CD8-positive, alpha-beta memory T cell (primary cell): ENCODE measurements around the gene LRRC75A. TPM values are rescaled to one million over a fixed set of nuclear protein-coding genes. Genes with fewer than 3 reads are reported as not detected.

Experiments used
- CTCF ChIA-PET: fragments of 350-600 bp; sonication (Branson Sonifier 250); formaldehyde crosslinking; loops from one replicate; lab custom pipeline; 2021; ENCODE audit warnings: antibody characterized with exemption; lab: Charles Lee
- POLR2A ChIA-PET: fragments of 350-600 bp; sonication (Branson Sonifier 250); formaldehyde crosslinking; loops from one replicate; lab custom pipeline; 2021; ENCODE audit warnings: antibody characterized with exemption; lab: Charles Lee
- DNase-seq, 5 donors: peaks; one replicate each; pipeline versions ENCODE4 v3.0.0 to v3.0.0-alpha.2; 2020 to 2022; ENCODE audit warnings: mixed read lengths in 1 of 5
- H3K27ac ChIP-seq: one replicate; pipeline ENCODE4 v1.7.0; 2013; ENCODE audit warnings: low read depth, mild to moderate bottlenecking, low read length, moderate library complexity
- H3K27me3 ChIP-seq: 2 replicates; pipeline ENCODE4 v1.7.0; 2013; ENCODE audit warnings: low read length, mild to moderate bottlenecking; ENCODE audit not compliant: insufficient read depth, poor library complexity, severe bottlenecking
- H3K36me3 ChIP-seq: 2 replicates; pipeline ENCODE4 v1.7.0; 2013; ENCODE audit warnings: mild to moderate bottlenecking, low read length, moderate library complexity; ENCODE audit not compliant: insufficient read depth
- H3K4me1 ChIP-seq: 2 replicates; pipeline ENCODE4 v1.7.0; 2013; ENCODE audit warnings: mild to moderate bottlenecking, low read length, moderate library complexity; ENCODE audit not compliant: insufficient read depth
- H3K4me3 ChIP-seq: 2 replicates; pipeline ENCODE4 v1.7.0; 2013; ENCODE audit warnings: mild to moderate bottlenecking, low read length
- H3K9me3 ChIP-seq: 2 replicates; pipeline ENCODE4 v1.7.0; 2013; ENCODE audit warnings: mild to moderate bottlenecking, low read length
- H3K27ac Mint-ChIP-seq, 8 donors: one replicate each; pipeline ENCODE4 v1.8.0; 2020 to 2021; ENCODE audit warnings: mixed read lengths in 8 of 8, mild to moderate bottlenecking in 6 of 8, inconsistent platforms in 3 of 8, moderate library complexity in 3 of 8
- H3K27me3 Mint-ChIP-seq, 2 donors: one replicate each; pipeline ENCODE4 v1.8.0; 2020 to 2021; ENCODE audit warnings: mixed read lengths in 2 of 2, mild to moderate bottlenecking in 1 of 2, moderate library complexity in 1 of 2
- H3K36me3 Mint-ChIP-seq, 3 donors: one replicate each; pipeline ENCODE4 v1.8.0; 2020 to 2021; ENCODE audit warnings: mixed read lengths in 3 of 3, inconsistent platforms in 1 of 3, mild to moderate bottlenecking in 1 of 3
- H3K4me1 Mint-ChIP-seq, 3 donors: one replicate each; pipeline ENCODE4 v1.8.0; 2020 to 2021; ENCODE audit warnings: mixed read lengths in 3 of 3, inconsistent platforms in 1 of 3, mild to moderate bottlenecking in 1 of 3
- H3K4me3 Mint-ChIP-seq, 7 donors: one replicate each; pipeline ENCODE4 v1.8.0; 2020 to 2021; ENCODE audit warnings: mixed read lengths in 7 of 7, mild to moderate bottlenecking in 6 of 7, moderate library complexity in 4 of 7, inconsistent platforms in 2 of 7
- H3K9me3 Mint-ChIP-seq, 5 donors: one replicate each; pipeline ENCODE4 v1.8.0; 2020 to 2022; ENCODE audit warnings: mixed read lengths in 5 of 5, mild to moderate bottlenecking in 3 of 5, moderate library complexity in 2 of 5, inconsistent platforms in 1 of 5
- polyA plus RNA-seq: library from polyadenylated mRNA; unstranded; fragments of 300-500 nt; fragmentation: Illumina TruSeq; gene quantifications from one replicate; pipeline ENCODE4 v1.2.3, GENCODE V29; 2021
- total RNA-seq, 2 experiments: library from RNA; stranded (reverse); gene quantifications; one replicate each; pipeline ENCODE4 v1.2.3, GENCODE V29; 2021

The LRRC75A gene
- total and polyA plus RNA-seq, 3 experiments from 2014 or later, result 2.2 to 4.6 (median 2.6) TPM

DNA sequence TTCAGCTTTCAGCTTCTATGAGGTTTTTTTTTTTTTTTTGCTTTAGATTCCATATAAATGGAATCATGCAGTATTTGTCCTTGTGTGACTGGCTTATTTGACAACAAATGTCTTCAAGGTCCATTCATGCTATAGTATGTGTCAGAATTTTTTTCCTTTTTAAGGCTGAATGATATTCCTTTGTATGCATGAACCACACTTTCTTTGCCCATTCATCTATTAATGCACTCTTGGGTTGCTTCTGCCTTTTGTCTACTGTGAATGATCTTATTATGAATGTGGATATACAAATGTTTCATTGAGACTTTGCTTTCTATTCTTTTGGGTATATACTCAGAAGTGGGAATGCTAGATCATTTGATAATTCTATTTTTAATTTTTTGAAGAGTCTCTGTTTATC is 27.0 kb upstream of the LRRC75A start:
- H3K27me3 ChIP-seq, result peaks cover 6% of the 10 kb centered on the region
- peaks cover 0 to 4% (median 2%) of the 10 kb centered on the region in 3 donors for H3K4me1 Mint-ChIP-seq
- no peaks in the 10 kb centered on the region for H3K36me3 ChIP-seq
- H3K4me3 Mint-ChIP-seq, result no peak overlapping the region
- peaks cover 31 to 66% of the 10 kb centered on the region in 2 donors for H3K27me3 Mint-ChIP-seq
- ChIA-PET POLR2A (interaction anchor here (0.6 kb wide), 2 partner anchors 15 to 509 kb away, joined by 3 to 4 read pairs; no protein-coding TSS in a partner anchor), CTCF (interaction anchor here (1.6 to 5.7 kb wide), 2 partner anchors 65 to 154 kb away, joined by 6 to 54 read pairs; no protein-coding TSS in a partner anchor)
- H3K9me3 ChIP-seq, result no peaks in the 10 kb centered on the region
- H3K27ac Mint-ChIP-seq, result peak overlapping the region in 1 of 8 donors; percentile 30
- no peaks in the 10 kb centered on the region for H3K36me3 Mint-ChIP-seq
- peaks cover 5% of the 10 kb centered on the region for H3K4me1 ChIP-seq
- no peaks in the 10 kb centered on the region for H3K9me3 Mint-ChIP-seq
- H3K27ac ChIP-seq, result no peak overlapping the region
- H3K4me3 ChIP-seq, result no peak overlapping the region
- DNase-seq, result no peak

- Mint-ChIP-seq H3K4me3 (no peak overlapping the region), H3K27me3 (peaks cover 30 to 62% of the 10 kb centered on the region in 2 donors), H3K27ac (no peak overlapping the region), H3K9me3 (no peaks in the 10 kb centered on the region), H3K4me1 (peaks cover under 1 to 4% (median 2%) of the 10 kb centered on the region in 3 donors), H3K36me3 (no peaks in the 10 kb centered on the region)
- ChIA-PET POLR2A (interaction anchor here (0.5 kb wide), 1 partner anchor 192 kb away, joined by 3 read pairs; no protein-coding TSS in a partner anchor), CTCF (interaction anchor here (1.2 kb wide), 1 partner anchor 103 kb away, joined by 3 read pairs; no protein-coding TSS in a partner anchor)
- Histone ChIP-seq H3K9me3 (no peaks in the 10 kb centered on the region), H3K36me3 (no peaks in the 10 kb centered on the region), H3K27me3 (peaks cover 6% of the 10 kb centered on the region), H3K27ac (no peak overlapping the region), H3K4me3 (no peak overlapping the region), H3K4me1 (peaks cover 5% of the 10 kb centered on the region)
- no peak for DNase-seq
Measured at GRCh38 chr17:16517477-16517876, 25.5 kb upstream of the LRRC75A start.

GRCh38 chr17:16516594-16517051 is 24.6 kb upstream of the LRRC75A start:
- H3K4me3 ChIP-seq, result no peak overlapping the region

GRCh38 chr17:16515933-16516332 is 23.9 kb upstream of the LRRC75A start:
- CTCF ChIA-PET, result no interaction called here
- H3K4me1 ChIP-seq, result peaks cover 2% of the 10 kb centered on the region
- H3K4me3 Mint-ChIP-seq, result no peak overlapping the region
- H3K27me3 Mint-ChIP-seq, result peaks cover 24 to 53% of the 10 kb centered on the region in 2 donors
- H3K9me3 ChIP-seq, result no peaks in the 10 kb centered on the region
- H3K36me3 ChIP-seq, result no peaks in the 10 kb centered on the region
- no peak overlapping the region for H3K4me3 ChIP-seq
- H3K9me3 Mint-ChIP-seq, result no peaks in the 10 kb centered on the region
- H3K4me1 Mint-ChIP-seq, result peaks cover 0 to 5% (median 0%) of the 10 kb centered on the region in 3 donors
- H3K27ac Mint-ChIP-seq, result no peak overlapping the region
- no peaks in the 10 kb centered on the region for H3K36me3 Mint-ChIP-seq
- no peak for DNase-seq
- no peak overlapping the region for H3K27ac ChIP-seq
- peaks cover 6% of the 10 kb centered on the region for H3K27me3 ChIP-seq
- POLR2A ChIA-PET, result no interaction called here

More at GRCh38 chr17:16516594-16517051, 24.6 kb upstream of the LRRC75A start:
- H3K27ac ChIP-seq, result no peak overlapping the region
- Mint-ChIP-seq H3K36me3 (no peaks in the 10 kb centered on the region), H3K4me3 (no peak overlapping the region), H3K27me3 (peaks cover 30 to 57% of the 10 kb centered on the region in 2 donors), H3K9me3 (no peaks in the 10 kb centered on the region), H3K4me1 (peaks cover 2 to 5% (median 4%) of the 10 kb centered on the region in 3 donors), H3K27ac (no peak overlapping the region)
- H3K9me3 ChIP-seq, result no peaks in the 10 kb centered on the region
- ChIA-PET CTCF (no interaction called here), POLR2A (interaction anchor here (0.5 kb wide), 1 partner anchor 191 kb away, joined by 3 read pairs; no protein-coding TSS in a partner anchor)
- peaks cover 6% of the 10 kb centered on the region for H3K27me3 ChIP-seq
- H3K4me1 ChIP-seq, result peaks cover 5% of the 10 kb centered on the region
- no peak for DNase-seq
- no peaks in the 10 kb centered on the region for H3K36me3 ChIP-seq

GRCh38 chr17:16513873-16514272 is 21.9 kb upstream of the LRRC75A start:
- POLR2A ChIA-PET, result no interaction called here
- H3K9me3 ChIP-seq, result no peaks in the 10 kb centered on the region
- H3K36me3 ChIP-seq, result no peaks in the 10 kb centered on the region
- no peak overlapping the region for H3K27ac Mint-ChIP-seq
- peaks cover 0 to 5% (median 0%) of the 10 kb centered on the region in 3 donors for H3K4me1 Mint-ChIP-seq
- CTCF ChIA-PET, result no interaction called here
- no peak overlapping the region for H3K4me3 Mint-ChIP-seq
- peaks cover 19 to 38% of the 10 kb centered on the region in 2 donors for H3K27me3 Mint-ChIP-seq
- no peaks in the 10 kb centered on the region for H3K27me3 ChIP-seq
- no peak overlapping the region for H3K27ac ChIP-seq
- no peaks in the 10 kb centered on the region for H3K9me3 Mint-ChIP-seq
- no peak for DNase-seq
- no peaks in the 10 kb centered on the region for H3K4me1 ChIP-seq
- H3K4me3 ChIP-seq, result no peak overlapping the region
- H3K36me3 Mint-ChIP-seq, result no peaks in the 10 kb centered on the region

DNA sequence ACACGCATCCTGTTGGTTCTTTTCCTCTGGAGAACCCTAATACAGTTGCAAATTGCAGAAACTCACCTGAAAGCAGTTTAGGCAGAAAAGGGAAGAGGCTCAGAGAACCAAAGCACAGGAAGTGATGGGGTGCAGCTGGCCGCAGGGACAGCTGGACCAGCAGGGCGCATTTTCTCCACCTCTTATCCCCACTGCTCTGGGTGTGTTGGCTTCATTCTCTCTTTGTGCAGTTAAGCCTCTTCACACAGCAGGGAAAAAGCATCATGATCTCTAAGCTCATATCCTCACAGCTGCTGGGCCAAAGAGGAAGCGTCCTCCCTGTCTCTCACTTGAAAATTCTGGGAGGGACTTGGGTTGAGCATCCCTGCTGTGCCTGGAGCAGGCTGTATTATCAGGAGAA is 20.0 kb upstream of the LRRC75A start:
- no peak overlapping the region for H3K4me3 ChIP-seq
- Mint-ChIP-seq H3K4me3 (no peak overlapping the region), H3K36me3 (no peaks in the 10 kb centered on the region), H3K27me3 (peaks cover 14 to 23% of the 10 kb centered on the region in 2 donors), H3K4me1 (peaks cover 0 to 5% (median 0%) of the 10 kb centered on the region in 3 donors), H3K27ac (peak overlapping the region in 1 of 8 donors; percentile 57), H3K9me3 (no peaks in the 10 kb centered on the region)
- ChIA-PET POLR2A (interaction anchor here (0.6 kb wide), 1 partner anchor 67 kb away, joined by 9 read pairs; no protein-coding TSS in a partner anchor), CTCF (interaction anchor here (1.4 kb wide), 1 partner anchor 126 kb away, joined by 3 read pairs; no protein-coding TSS in a partner anchor)
- H3K27me3 ChIP-seq, result no peaks in the 10 kb centered on the region
- H3K27ac ChIP-seq, result no peak overlapping the region
- no peak for DNase-seq
- no peaks in the 10 kb centered on the region for H3K36me3 ChIP-seq
- H3K9me3 ChIP-seq, result no peaks in the 10 kb centered on the region
- no peaks in the 10 kb centered on the region for H3K4me1 ChIP-seq

DNA sequence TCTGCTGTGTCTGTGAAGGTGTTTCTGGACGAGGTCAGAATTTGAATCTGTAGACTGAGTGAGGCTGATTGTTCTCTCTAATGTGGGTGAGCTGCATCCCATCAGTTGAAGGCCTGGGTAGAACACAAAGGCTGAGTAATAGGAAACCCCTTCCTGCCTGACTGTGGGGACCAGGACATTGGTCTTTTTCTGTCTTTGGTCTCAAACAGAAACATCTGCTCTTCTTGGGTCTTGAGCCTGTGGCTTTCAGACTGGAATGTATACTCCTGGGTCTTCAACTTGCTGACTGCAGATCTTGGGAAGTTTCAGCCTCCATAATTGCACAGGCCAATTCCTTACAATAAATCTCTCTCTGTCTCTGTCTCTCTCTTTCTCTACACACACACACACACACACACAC is 19.6 kb upstream of the LRRC75A start:
- H3K27ac ChIP-seq, result no peak overlapping the region
- peaks cover 0 to 5% (median 0%) of the 10 kb centered on the region in 3 donors for H3K4me1 Mint-ChIP-seq
- no peaks in the 10 kb centered on the region for H3K9me3 ChIP-seq
- H3K4me3 Mint-ChIP-seq, result no peak overlapping the region
- no peak for DNase-seq
- no peaks in the 10 kb centered on the region for H3K9me3 Mint-ChIP-seq
- no peaks in the 10 kb centered on the region for H3K36me3 Mint-ChIP-seq
- ChIA-PET CTCF (interaction anchor here (1.4 to 1.9 kb wide), 2 partner anchors 59 to 126 kb away, joined by 3 to 5 read pairs; no protein-coding TSS in a partner anchor), POLR2A (interaction anchor here (0.6 kb wide), 1 partner anchor 67 kb away, joined by 9 read pairs; no protein-coding TSS in a partner anchor)
- H3K4me1 ChIP-seq, result no peaks in the 10 kb centered on the region
- no peaks in the 10 kb centered on the region for H3K27me3 ChIP-seq
- H3K27me3 Mint-ChIP-seq, result peaks cover 10 to 21% of the 10 kb centered on the region in 2 donors
- H3K27ac Mint-ChIP-seq, result no peak overlapping the region
- H3K36me3 ChIP-seq, result no peaks in the 10 kb centered on the region
- H3K4me3 ChIP-seq, result no peak overlapping the region

DNA sequence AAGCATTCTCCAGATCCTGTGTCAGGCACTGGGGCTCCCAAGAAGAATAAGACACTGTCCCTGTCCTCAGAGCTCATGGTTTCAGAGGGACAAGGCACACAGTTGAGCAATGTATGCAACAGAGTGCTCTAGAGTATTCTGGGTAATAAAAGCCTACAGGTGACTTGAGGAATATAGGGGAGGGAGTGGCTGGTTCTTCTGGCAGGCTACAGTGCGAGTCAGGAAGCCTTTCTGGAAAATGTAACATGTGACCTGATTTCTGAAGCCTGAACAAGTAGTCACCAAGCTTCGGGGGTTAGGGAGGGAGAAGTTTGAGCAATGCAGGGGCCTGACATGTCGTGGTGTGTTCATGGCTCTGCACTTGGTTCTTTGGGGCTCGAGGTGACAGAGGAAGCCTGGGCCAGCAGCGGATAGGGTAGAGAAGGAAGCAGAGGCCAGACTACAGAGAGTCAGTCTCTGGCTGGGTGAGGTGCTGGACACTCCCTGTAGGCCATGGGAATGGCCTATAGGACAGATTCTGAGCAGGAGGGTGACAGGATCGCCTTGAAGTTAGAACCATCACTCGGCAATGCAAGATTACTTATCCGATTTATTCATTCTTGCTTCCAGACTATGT is 16.0 kb upstream of the LRRC75A start:
- Histone ChIP-seq H3K4me1 (no peaks in the 10 kb centered on the region), H3K4me3 (no peak overlapping the region), H3K27ac (no peak overlapping the region), H3K27me3 (no peaks in the 10 kb centered on the region), H3K9me3 (no peaks in the 10 kb centered on the region), H3K36me3 (no peaks in the 10 kb centered on the region)
- Mint-ChIP-seq H3K9me3 (no peaks in the 10 kb centered on the region), H3K27ac (peak overlapping the region in 2 of 8 donors; percentile 2 to 77), H3K4me3 (no peak overlapping the region), H3K27me3 (peaks cover 2 to 6% of the 10 kb centered on the region in 2 donors), H3K36me3 (no peaks in the 10 kb centered on the region), H3K4me1 (peaks cover 0 to 5% (median 0%) of the 10 kb centered on the region in 3 donors)
- no peak for DNase-seq
- CTCF ChIA-PET, result no interaction called here
- POLR2A ChIA-PET, result no interaction called here
